ENCODE measurements around the gene TRPV3. TPM values are rescaled to one million over a fixed set of nuclear protein-coding genes. Genes with fewer than 3 reads are reported as not detected.

Gene TRPV3
- total RNA-seq, 1 experiment from 2014 or later = 0.31 TPM

DNA sequence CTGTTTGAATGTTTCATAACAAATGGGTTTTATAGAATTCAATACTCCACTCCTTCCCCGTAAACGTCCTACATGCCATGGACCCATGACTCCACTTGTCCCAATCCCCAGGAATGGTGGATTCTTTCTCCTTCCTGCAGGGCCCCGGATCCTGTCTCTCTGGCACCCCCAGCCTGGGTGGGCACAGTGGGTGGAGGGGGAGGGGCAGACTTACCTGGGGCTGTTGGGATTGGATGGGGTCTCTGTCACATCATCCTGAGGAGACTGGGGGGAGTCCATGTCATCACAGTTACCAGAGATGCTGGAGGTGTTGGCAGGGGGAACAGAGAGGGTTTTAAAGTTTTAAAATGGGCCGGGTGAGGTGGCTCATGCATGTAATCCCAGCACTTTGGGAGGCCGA, 13.2 kb downstream of the TRPV3 start:
- in situ Hi-C loops (cut with HindIII; ENCODE audit: low pct_unique_long_range_greater_than_20kb, low sequenced_read_pairs) (no loop called here), intact Hi-C loops (cut with micrococcal nuclease; ENCODE audit: unreplicated experiment) (no loop called here)
- POLR2A ChIA-PET = no interaction called here
- CTCF ChIA-PET = no interaction called here
- Histone ChIP-seq H3K4me3 (ENCODE audit: low read depth in 2 of 2, low read length in 2 of 2) (no peak overlapping the region), H3K4me1 (ENCODE audit: control insufficient read depth, insufficient read depth, low read length) (no peaks in the 10 kb centered on the region), H3K27ac (ENCODE audit: low read length) (no peak overlapping the region), H3K36me3 (ENCODE audit: control insufficient read depth, insufficient read depth, low read length) (no peaks in the 10 kb centered on the region), H3K9me3 (ENCODE audit: control insufficient read depth, insufficient read depth, low read depth, low read length) (no peaks in the 10 kb centered on the region), H3K27me3 (ENCODE audit: control insufficient read depth, insufficient read depth, low read length) (no peaks in the 10 kb centered on the region)
- no TSS peak for BruUV-seq (replicated peaks)
- TF ChIP-seq SIN3A (IDR thresholded peaks at IDR 0.05; ENCODE audit: borderline replicate concordance, insufficient read depth, low read depth, low read length) (no peak), TCF7L2 (IDR thresholded peaks at IDR 0.05; ENCODE audit: low read depth, low read length) (no peak), POLR2AphosphoS5 (IDR thresholded peaks at IDR 0.05; ENCODE audit: low read depth, low read length) (no peak)
- TF ChIP-seq, protein P1, sequence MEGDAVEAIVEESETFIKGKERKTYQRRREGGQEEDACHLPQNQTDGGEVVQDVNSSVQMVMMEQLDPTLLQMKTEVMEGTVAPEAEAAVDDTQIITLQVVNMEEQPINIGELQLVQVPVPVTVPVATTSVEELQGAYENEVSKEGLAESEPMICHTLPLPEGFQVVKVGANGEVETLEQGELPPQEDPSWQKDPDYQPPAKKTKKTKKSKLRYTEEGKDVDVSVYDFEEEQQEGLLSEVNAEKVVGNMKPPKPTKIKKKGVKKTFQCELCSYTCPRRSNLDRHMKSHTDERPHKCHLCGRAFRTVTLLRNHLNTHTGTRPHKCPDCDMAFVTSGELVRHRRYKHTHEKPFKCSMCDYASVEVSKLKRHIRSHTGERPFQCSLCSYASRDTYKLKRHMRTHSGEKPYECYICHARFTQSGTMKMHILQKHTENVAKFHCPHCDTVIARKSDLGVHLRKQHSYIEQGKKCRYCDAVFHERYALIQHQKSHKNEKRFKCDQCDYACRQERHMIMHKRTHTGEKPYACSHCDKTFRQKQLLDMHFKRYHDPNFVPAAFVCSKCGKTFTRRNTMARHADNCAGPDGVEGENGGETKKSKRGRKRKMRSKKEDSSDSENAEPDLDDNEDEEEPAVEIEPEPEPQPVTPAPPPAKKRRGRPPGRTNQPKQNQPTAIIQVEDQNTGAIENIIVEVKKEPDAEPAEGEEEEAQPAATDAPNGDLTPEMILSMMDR (IDR thresholded peaks at IDR 0.05) = no peak
- TF ChIP-seq, protein P2, sequence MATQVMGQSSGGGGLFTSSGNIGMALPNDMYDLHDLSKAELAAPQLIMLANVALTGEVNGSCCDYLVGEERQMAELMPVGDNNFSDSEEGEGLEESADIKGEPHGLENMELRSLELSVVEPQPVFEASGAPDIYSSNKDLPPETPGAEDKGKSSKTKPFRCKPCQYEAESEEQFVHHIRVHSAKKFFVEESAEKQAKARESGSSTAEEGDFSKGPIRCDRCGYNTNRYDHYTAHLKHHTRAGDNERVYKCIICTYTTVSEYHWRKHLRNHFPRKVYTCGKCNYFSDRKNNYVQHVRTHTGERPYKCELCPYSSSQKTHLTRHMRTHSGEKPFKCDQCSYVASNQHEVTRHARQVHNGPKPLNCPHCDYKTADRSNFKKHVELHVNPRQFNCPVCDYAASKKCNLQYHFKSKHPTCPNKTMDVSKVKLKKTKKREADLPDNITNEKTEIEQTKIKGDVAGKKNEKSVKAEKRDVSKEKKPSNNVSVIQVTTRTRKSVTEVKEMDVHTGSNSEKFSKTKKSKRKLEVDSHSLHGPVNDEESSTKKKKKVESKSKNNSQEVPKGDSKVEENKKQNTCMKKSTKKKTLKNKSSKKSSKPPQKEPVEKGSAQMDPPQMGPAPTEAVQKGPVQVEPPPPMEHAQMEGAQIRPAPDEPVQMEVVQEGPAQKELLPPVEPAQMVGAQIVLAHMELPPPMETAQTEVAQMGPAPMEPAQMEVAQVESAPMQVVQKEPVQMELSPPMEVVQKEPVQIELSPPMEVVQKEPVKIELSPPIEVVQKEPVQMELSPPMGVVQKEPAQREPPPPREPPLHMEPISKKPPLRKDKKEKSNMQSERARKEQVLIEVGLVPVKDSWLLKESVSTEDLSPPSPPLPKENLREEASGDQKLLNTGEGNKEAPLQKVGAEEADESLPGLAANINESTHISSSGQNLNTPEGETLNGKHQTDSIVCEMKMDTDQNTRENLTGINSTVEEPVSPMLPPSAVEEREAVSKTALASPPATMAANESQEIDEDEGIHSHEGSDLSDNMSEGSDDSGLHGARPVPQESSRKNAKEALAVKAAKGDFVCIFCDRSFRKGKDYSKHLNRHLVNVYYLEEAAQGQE (IDR thresholded peaks at IDR 0.05; ENCODE audit: insufficient read depth in 1 of 2, low read depth in 2 of 2, low read length in 1 of 2) = no peak
- no peak for DNase-seq (ENCODE audit: low read depth, low spot score)
- ATAC-seq = no peak

DNA sequence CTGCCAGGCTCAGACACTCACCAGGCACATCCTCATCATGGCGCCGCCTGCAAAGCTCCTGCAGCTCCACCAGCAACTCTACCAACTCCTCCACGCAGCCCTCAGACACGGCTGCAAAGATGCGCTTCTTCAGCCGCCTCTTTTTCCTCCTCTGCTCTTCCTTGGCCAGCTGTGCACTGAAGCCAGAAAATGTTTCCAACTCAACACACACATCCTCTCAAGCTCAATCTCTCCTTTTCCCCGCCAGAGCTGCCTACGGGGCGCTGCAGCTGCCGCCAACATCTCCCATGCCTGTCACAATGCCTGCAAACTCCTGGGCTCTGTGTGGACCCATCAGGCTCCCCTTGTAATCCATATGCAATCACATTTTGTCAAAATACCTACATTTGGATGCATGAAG, 14.2 kb downstream of the TRPV3 start:
- DNase-seq (ENCODE audit: low read depth, low spot score) (no peak), ATAC-seq (no peak)
- H3K9me3 ChIP-seq (ENCODE audit: control insufficient read depth, insufficient read depth, low read depth, low read length) = no peaks in the 10 kb centered on the region
- POLR2A ChIA-PET = interaction anchor here (0.5 kb wide), 1 partner anchor 1685 kb away, joined by 5 read pairs; no protein-coding TSS in a partner anchor
- H3K27me3 ChIP-seq (ENCODE audit: control insufficient read depth, insufficient read depth, low read length) = no peaks in the 10 kb centered on the region
- BruUV-seq (replicated peaks) = no TSS peak
- intact Hi-C loops (cut with micrococcal nuclease; ENCODE audit: unreplicated experiment) = no loop called here
- no peak overlapping the region for H3K27ac ChIP-seq (ENCODE audit: low read length)
- H3K4me1 ChIP-seq (ENCODE audit: control insufficient read depth, insufficient read depth, low read length) = no peaks in the 10 kb centered on the region
- CTCF ChIA-PET = no interaction called here
- in situ Hi-C loops (cut with HindIII; ENCODE audit: low pct_unique_long_range_greater_than_20kb, low sequenced_read_pairs) = no loop called here
- no peak overlapping the region for H3K4me3 ChIP-seq (ENCODE audit: low read depth in 2 of 2, low read length in 2 of 2)
- TF ChIP-seq TCF7L2 (IDR thresholded peaks at IDR 0.05; ENCODE audit: low read depth, low read length) (no peak), SIN3A (IDR thresholded peaks at IDR 0.05; ENCODE audit: borderline replicate concordance, insufficient read depth, low read depth, low read length) (no peak), POLR2AphosphoS5 (IDR thresholded peaks at IDR 0.05; ENCODE audit: low read depth, low read length) (no peak)
- TF ChIP-seq, protein P1 (IDR thresholded peaks at IDR 0.05) = no peak
- TF ChIP-seq, protein P2 (IDR thresholded peaks at IDR 0.05; ENCODE audit: insufficient read depth in 1 of 2, low read depth in 2 of 2, low read length in 1 of 2) = no peak
- no peaks in the 10 kb centered on the region for H3K36me3 ChIP-seq (ENCODE audit: control insufficient read depth, insufficient read depth, low read length)

Data from Panc1 (cell line).